HT-29 (cell line): ENCODE results near the gene NIT2. TPM values are rescaled to one million over a fixed set of nuclear protein-coding genes. Genes with fewer than 3 reads are reported as not detected.

Experiments used
- DNase-seq: peaks from one replicate; pipeline ENCODE4 v3.0.0-alpha.2; 2015; ENCODE audit warnings: low spot score
- total RNA-seq: library from RNA; depleted of rRNA; stranded (reverse); fragments of >200 nt; shearing (Covaris generic); gene quantifications from 2 replicates; pipeline ENCODE4 v1.2.3, GENCODE V29; 2014; rRNA removed

The NIT2 gene
- total RNA-seq, 1 experiment from 2014 or later = 27.0 TPM

GRCh38 chr3:100395679-100396431, 61.3 kb downstream of the NIT2 start:
- DNase-seq = no peak

- no peak for DNase-seq
These were observed 62.4 kb downstream of the NIT2 start for GRCh38 chr3:100396967-100397366.

GRCh38 chr3:100399341-100400071, 64.9 kb downstream of the NIT2 start:
- no peak for DNase-seq

GRCh38 chr3:100400419-100400779, 65.8 kb downstream of the NIT2 start:
- peak; percentile 60 for DNase-seq

GRCh38 chr3:100400780-100401673, 66.5 kb downstream of the NIT2 start, which contains the start of the genes LNP1 and TOMM70:
Gene LNP1, plus strand, starts transcription at chr3:100401539. Its CDS starts 28,191 bp downstream, at chr3:100429730.
Gene TOMM70, minus strand, starts transcription at chr3:100401089. Its CDS starts 140 bp downstream, at chr3:100400949.
- DNase-seq = peak; percentile 100

- DNase-seq = no peak
These were observed 67.1 kb downstream of the NIT2 start for GRCh38 chr3:100401674-100402041.

GRCh38 chr3:100402256-100402655, 67.7 kb downstream of the NIT2 start:
- peak; percentile 45 for DNase-seq

- no peak for DNase-seq
These were observed 68.3 kb downstream of the NIT2 start for GRCh38 chr3:100402891-100403290.

GRCh38 chr3:100403362-100404249, 69.0 kb downstream of the NIT2 start:
- no peak for DNase-seq

- DNase-seq = no peak
These were observed 69.6 kb downstream of the NIT2 start for GRCh38 chr3:100404250-100404548.

GRCh38 chr3:100407164-100407563, 72.6 kb downstream of the NIT2 start:
- DNase-seq = no peak

- no peak for DNase-seq
These were observed 73.5 kb downstream of the NIT2 start for GRCh38 chr3:100407977-100408532.

Other genes starting within 250 kb of the NIT2 start
- gene FILIP1L, start 220.3 kb upstream of the NIT2 start, total RNA-seq = 1.2 and 1.8 TPM in 2 replicates
- 9.4 and 10.6 TPM in 2 replicates for gene TBC1D23, start 73.8 kb upstream of the NIT2 start, total RNA-seq
- 43.7 and 49.3 TPM in 2 replicates for gene TOMM70, start 66.3 kb downstream of the NIT2 start, total RNA-seq
- gene LNP1, start 66.8 kb downstream of the NIT2 start, total RNA-seq = 0.81 and 1.9 TPM in 2 replicates
- 0.13 and 0.65 TPM in 2 replicates for gene TMEM45A, start 157.9 kb downstream of the NIT2 start, total RNA-seq